ENCODE data around the gene ADAM8.
"Not testable (repeated sequence)": the region's sequence is repeated elsewhere in the genome, so short reads cannot be mapped to it uniquely, and the experiment has no call there.

DNA sequence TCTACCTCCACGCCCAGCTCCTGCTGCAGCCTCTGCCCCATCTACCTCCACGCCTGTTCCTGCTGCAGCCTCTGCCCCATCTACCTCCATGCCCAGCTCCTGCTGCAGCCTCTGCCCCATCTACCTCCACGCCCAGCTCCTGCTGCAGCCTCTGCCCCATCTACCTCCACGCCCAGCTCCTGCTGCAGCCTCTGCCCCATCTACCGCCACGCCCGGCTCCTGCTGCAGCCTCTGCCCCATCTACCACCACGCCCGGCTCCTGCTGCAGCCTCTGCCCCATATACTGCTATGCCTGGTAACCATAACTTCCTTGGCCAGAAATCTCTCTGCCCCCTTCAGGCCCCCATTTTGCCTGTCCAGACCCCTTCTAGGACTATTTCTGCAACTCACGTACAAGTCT, 11.6 kb downstream of the ADAM8 start:
- TF ChIP-seq, protein P1, sequence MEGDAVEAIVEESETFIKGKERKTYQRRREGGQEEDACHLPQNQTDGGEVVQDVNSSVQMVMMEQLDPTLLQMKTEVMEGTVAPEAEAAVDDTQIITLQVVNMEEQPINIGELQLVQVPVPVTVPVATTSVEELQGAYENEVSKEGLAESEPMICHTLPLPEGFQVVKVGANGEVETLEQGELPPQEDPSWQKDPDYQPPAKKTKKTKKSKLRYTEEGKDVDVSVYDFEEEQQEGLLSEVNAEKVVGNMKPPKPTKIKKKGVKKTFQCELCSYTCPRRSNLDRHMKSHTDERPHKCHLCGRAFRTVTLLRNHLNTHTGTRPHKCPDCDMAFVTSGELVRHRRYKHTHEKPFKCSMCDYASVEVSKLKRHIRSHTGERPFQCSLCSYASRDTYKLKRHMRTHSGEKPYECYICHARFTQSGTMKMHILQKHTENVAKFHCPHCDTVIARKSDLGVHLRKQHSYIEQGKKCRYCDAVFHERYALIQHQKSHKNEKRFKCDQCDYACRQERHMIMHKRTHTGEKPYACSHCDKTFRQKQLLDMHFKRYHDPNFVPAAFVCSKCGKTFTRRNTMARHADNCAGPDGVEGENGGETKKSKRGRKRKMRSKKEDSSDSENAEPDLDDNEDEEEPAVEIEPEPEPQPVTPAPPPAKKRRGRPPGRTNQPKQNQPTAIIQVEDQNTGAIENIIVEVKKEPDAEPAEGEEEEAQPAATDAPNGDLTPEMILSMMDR (IDR thresholded peaks at IDR 0.05) = not testable (repeated sequence)
- TF ChIP-seq EP300 (IDR thresholded peaks at IDR 0.05) = not testable (repeated sequence)
